Measurements from ENCODE around the gene MARCO.

MARCO gene, protein sequence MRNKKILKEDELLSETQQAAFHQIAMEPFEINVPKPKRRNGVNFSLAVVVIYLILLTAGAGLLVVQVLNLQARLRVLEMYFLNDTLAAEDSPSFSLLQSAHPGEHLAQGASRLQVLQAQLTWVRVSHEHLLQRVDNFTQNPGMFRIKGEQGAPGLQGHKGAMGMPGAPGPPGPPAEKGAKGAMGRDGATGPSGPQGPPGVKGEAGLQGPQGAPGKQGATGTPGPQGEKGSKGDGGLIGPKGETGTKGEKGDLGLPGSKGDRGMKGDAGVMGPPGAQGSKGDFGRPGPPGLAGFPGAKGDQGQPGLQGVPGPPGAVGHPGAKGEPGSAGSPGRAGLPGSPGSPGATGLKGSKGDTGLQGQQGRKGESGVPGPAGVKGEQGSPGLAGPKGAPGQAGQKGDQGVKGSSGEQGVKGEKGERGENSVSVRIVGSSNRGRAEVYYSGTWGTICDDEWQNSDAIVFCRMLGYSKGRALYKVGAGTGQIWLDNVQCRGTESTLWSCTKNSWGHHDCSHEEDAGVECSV

DNA sequence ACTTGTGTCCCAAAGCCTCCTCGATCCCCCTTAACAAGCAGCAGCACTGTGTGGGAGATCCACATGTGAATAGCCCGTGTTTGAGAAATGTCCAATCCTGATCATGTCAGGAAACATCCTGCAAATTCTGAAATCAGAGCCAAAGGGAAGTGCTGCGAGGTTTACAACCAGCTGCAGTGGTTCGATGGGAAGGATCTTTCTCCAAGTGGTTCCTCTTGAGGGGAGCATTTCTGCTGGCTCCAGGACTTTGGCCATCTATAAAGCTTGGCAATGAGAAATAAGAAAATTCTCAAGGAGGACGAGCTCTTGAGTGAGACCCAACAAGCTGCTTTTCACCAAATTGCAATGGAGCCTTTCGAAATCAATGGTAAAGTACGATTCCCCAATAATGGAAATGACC is at the start of gene MARCO:
TSS of gene MARCO (plus strand) at position 164 of the 400 bp plus-strand sequence. CDS start at position 271, 107 bp downstream.
- no peak for DNase-seq

DNA sequence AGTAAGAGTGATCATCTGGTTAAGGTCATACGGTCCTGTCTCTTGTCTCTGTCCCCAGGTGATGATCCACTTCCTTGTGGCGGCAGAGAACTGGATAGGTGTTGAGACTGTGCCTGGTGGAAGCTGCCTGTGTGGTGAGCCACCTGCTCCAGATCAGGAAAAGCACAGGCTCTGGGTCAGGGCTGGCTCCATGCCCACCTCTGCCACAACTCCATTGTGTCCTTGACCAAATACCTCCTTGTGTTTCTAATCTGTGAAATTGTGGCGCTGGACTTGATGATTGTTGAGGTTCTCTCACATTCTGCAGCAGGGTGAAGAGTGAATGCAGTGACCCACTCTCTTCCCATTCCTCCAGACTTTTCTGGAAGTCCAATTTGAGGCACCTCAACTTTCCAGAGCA is 48.9 kb upstream of the MARCO start:
- DNase-seq = no peak

GRCh38 chr2:118902266-118903028 is 39.5 kb upstream of the MARCO start:
- DNase-seq = no peak

GRCh38 chr2:118903029-118903351 is 39.0 kb upstream of the MARCO start:
- no peak for DNase-seq

DNA sequence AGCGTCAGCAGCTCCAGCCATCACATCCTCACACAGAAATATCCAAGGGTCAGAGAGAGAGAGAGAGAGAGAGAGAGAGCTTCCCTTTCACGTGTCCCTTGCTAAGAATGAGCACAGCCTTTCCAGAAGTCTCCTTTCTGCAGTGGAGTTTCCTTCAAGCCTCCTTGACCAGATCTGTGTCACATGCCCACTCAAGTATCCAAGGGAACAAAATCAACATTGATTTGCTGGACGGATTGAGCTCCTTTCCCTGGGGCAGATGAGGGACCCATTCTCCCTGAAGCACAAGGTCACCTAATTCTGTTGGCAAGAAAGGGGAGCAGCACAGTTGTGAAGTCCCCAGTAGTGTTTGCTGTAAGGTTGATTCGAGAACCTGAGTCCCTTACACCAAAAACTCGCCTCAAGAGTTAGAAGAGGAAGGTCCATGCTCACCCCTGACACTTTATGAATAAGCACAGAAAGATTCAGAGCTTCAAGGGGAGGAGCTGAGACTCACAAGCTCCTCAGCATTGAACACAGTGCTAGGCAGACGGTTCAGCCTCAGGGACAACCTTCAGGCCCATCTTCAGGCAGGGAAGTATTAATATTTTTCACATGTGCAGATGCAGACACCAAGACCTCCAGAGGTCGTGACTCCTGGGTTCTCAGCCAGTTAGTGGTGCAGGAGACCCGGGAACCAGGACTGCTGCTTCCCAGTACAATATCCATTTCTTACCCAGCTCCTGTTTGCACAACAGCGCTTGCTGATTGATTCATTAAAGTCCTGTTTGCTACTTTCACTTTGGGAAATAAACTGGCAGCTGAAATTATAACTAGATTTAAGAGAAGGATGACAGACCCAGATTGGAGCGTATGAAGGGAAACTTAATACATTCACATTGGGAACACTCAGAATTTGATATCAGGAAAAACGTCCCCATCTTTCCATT is 38.2 kb upstream of the MARCO start:
- no peak for DNase-seq

DNA sequence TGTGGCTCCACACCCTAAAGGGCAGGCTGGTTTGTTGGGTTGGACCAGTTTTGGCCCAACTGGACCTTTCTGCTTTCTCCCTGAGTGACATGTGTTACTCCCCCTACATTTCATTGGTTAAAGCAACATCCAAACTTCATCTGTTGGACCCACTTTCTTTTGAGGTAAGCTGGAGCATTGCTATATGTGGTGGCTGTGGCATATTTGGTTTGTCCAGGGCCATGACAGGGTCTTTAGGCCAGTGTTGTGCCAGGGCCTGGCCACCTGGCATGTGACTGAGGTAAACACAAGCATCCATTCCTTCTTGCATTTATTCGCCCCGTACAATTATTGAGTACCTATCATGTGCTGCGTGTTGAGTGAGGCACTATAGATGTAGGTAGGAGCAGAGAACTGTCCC is 36.8 kb upstream of the MARCO start:
- no peak for DNase-seq

- no peak for DNase-seq
Measured at GRCh38 chr2:118906186-118906585, 35.8 kb upstream of the MARCO start.

DNA sequence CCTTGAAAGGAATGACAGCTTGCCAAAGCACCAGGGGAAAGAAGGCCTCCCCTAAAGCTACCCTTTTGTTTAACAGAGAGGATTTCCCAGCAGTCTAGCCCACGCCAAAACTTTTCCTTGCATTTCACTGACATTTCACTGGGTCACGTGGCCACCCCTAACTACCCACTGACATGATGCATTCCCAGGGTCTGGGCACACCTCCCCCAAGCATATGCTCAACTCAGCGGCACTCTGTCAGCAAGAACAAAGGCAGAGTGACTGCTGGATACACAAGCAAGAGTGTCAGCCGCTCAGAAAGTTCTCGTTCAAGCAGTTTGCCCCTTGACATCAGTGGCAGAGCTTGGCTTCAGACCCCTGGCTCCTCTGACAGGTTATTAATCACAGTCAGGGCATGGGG is 34.2 kb upstream of the MARCO start:
- no peak for DNase-seq

DNA sequence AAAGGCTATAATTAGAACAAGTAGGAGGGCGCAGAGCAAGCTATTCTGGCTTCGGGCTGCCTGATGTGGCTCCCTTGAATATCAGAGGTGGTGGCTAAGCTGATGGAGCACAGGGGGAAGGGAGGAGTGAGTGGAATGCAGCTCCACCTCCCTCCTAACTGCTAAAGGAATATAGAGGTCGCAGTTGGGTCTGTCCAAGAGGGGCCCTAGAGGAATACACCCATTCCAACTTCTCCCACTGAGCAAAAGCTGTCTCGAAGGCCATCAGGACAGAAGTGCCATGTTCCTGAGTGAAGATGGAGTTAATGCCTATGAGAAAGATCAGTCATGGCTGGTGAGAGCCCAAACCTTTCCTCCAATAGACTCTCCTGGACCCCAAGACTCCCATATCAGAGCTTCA is 32.8 kb upstream of the MARCO start:
- DNase-seq = no peak

- DNase-seq = no peak
Measured at GRCh38 chr2:118911166-118911856, 30.7 kb upstream of the MARCO start.

DNA sequence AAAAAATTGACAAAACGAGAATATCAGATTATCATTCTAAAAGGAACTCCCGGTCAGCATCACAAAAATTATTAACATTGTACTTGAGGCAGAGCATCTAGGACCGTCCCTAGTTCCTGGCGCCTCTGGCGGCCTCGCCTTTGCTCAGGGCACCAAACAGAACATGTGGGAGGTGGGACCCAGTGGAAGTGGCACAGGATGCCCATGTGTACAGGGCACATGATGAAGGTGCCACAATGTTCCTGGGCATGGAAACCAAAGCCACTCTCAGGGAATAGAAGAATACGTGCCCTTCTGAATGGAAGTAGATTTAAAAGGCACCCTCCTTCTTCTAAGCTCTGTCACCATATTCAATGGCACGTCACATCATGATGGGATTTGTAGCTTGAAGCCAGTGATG is 30.1 kb upstream of the MARCO start:
- DNase-seq = no peak

GRCh38 chr2:118913131-118913802 is 28.7 kb upstream of the MARCO start:
- DNase-seq = no peak

DNA sequence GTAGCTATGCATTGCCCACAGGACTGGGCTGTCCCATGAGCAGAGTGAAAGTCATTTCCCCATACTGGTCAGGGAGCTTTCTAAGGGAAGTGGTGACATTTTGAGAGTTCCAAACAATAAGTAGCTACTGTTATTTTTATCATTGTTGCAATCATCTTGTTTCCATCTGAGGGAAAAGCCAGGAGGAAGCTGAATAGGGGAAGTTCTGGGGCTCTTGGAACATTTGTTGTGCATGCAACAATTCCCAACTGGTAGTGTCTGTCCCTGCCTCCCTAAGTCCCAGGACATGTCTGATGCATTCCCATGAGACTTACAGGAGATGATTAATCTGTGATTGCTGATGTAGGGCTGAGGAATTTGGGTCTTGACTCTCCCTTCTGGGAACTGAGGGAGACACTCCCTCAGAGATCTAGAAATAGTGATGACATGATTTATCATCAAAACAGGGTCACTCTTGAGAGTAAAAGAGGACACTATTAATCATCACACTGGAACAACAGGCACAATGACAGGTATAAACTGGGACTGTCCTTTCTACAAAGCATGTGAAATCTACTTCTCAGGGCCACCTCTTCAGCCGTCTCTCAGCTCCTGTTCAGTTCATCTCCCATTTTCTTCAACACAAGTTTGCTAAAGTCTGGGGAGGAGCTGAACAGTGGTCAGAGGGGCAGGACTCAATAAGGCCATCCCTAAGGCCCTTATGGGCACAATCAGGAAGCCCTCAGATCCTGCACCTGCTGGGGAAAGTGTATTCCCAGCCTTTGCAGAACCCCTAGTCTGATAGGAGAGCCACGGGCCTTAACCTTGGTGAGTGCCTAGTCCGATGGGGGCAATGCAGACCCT is 28.0 kb upstream of the MARCO start:
- DNase-seq = no peak

DNA sequence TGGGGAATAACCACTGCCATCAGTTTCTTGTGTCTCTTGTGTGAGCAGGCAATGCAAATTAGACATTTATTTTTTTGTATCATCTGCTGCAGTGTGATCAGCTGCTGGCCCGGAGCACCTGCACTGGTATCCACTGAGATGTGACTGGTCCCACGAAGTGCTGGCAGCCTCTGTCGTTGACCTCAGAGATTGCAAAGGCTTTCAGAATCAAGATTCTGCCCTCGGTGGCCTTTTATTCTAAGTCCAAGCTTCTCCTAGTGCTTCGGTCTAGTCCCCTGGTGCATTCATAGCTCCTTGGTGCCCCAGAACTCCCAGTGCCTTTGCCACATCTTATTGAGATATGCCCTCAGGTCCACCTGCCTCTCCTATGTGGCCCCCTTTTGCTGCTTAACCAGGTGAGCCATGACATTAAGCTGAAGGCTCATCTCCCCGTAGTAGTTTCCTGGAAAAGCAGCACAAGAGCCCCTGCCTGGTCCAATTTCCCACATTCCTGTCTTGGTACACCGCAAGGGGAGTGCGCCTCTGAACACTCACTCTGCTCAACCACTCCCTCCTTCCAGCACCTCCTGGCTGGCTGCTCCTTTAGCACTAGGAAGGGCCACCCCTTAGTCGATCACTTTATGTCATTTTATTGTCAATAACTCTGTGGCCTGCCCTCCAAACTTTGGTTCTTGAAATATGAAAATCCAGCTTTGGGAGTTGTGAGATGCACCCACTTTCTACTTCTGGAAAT is 27.1 kb upstream of the MARCO start:
- no peak for DNase-seq

GRCh38 chr2:118918017-118918416 is 24.0 kb upstream of the MARCO start:
- DNase-seq = no peak

DNA sequence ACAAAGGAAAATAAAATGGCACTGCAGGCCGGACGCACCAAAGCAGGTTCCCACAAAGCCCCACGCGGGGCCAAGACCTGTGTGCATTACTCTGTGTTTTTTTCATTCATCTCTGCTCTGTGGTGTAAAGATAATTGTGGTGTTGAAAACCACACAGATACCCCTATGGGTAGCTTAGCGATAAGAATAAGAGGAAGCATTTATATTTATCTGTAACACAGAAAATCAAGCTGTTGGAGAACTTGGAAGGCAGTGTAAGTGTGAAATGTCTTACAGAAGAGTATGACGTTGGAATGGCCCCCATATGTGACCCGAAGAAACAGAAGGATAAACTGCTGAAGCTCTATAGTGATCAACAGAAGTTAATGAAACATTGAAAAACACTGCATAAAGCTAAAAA is 20.3 kb upstream of the MARCO start:
- DNase-seq = no peak

DNA sequence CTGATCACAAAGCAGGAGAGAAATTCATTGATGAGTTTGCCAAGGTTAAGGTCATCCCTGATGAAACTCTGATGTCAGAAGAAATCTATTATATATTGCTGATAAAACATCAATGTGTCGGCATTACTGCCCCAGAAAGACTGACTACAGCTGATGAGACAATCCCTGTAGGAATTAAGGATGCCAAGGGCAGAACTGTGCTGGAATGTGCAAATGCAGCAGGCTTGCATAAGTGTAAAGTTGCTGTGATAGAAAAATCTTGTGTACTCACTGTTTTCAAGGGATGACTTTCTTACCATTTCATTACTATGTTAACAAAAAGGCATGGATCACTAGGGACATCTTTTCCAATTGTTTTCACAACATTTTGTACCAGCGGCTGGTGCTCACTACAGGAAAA is 19.7 kb upstream of the MARCO start:
- no peak for DNase-seq

GRCh38 chr2:118923371-118923770 is 18.6 kb upstream of the MARCO start:
- no peak for DNase-seq

DNA sequence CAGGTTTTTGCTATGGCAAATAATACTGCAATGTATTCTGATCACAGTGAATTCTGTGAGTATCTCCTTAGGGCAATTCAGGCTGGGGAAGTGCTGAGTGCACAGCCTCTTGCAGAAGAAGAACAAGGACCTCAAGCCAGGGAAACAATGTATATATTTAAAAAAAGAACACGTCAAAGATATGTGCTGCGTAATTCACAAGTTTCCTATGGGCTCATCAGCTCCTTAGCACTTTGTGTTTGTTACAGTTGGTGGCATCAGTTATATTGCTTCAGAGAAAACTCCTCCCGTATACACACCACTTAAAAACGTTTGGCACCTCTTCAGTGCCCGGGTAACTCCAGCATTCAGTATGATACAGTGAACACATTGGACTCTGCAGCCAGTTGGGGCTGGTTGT is 16.5 kb upstream of the MARCO start:
- no peak for DNase-seq

DNA sequence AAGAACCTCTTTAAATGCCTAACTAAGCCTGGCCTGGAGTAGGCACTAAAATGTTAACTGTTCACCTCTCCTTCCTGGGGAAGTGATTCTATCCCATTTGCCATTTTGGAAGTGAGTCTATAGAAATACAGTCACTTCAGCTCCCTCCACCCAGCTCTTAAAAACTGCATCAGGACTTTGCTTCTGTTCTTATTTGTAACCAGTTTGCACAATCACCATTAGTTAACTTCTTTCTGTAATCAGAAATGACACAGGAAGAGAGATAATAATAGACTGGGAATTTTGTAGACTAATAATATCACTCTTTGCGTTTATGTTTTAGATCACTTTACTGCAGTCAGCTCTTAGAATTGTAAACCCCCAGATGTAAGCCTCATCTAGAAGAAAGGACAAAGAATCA is 16.0 kb upstream of the MARCO start:
- DNase-seq = no peak

Measured in NCI-H2081 (cell line).